Stimulated activated CD4-positive, alpha-beta T cell treated with anti-CD3 and anti-CD28 coated beads, Interleukin-15, amount 100 ng/mL, for 1 hour (primary cell): ENCODE data around the gene CES2.
"Not testable (repeated sequence)": the region's sequence is repeated elsewhere in the genome, so short reads cannot be mapped to it uniquely, and the experiment has no call there.

Source experiments
- DNase-seq, 2 donors: peaks; one replicate each; pipeline ENCODE4 v3.0.0-alpha.2; 2020; ENCODE audit warnings: low read depth in 1 of 2, low spot score in 1 of 2

The CES2 gene

GRCh38 chr16:66934138-66934838 lies 1.0 kb upstream of the CES2 start, which contains the start of gene CIAO2B:
TSS of gene CIAO2B (minus strand) at chr16:66934402. CDS start at chr16:66934364, 38 bp downstream.
- peak; percentile 75 to 86 for DNase-seq

- DNase-seq, result not testable (repeated sequence)
Measured at GRCh38 chr16:66934839-66935313, 440 bp upstream of the CES2 start.

- DNase-seq, result no peak
Measured at GRCh38 chr16:66936462-66936861, 1.1 kb downstream of the CES2 start.

- DNase-seq, result no peak
Measured at GRCh38 chr16:66936889-66937554, 1.7 kb downstream of the CES2 start.

GRCh38 chr16:66937725-66938337 lies 2.5 kb downstream of the CES2 start:
- DNase-seq, result no peak

- no peak for DNase-seq
Measured at GRCh38 chr16:66939366-66939765, 4.0 kb downstream of the CES2 start.

- DNase-seq, result no peak
Measured at GRCh38 chr16:66940236-66940635, 4.9 kb downstream of the CES2 start.

GRCh38 chr16:66942981-66943380 lies 7.7 kb downstream of the CES2 start:
- DNase-seq, result no peak

- DNase-seq, result no peak
Measured at GRCh38 chr16:66943426-66944053, 8.2 kb downstream of the CES2 start.

- DNase-seq, result no peak
Measured at GRCh38 chr16:66944054-66944441, 8.7 kb downstream of the CES2 start.

GRCh38 chr16:66944971-66945370 lies 9.7 kb downstream of the CES2 start:
- DNase-seq, result not testable (repeated sequence)

GRCh38 chr16:66945939-66946338 lies 10.6 kb downstream of the CES2 start:
- no peak for DNase-seq

GRCh38 chr16:66946541-66946940 lies 11.2 kb downstream of the CES2 start:
- no peak for DNase-seq

- DNase-seq, result no peak
Measured at GRCh38 chr16:66946974-66947301, 11.6 kb downstream of the CES2 start.

- DNase-seq, result peak; percentile 57 to 68
Measured at GRCh38 chr16:66947302-66948065, 12.2 kb downstream of the CES2 start.

- no peak for DNase-seq
Measured at GRCh38 chr16:66948134-66948836, 13.0 kb downstream of the CES2 start.

- DNase-seq, result no peak
Measured at GRCh38 chr16:66948837-66949225, 13.5 kb downstream of the CES2 start.

- no peak for DNase-seq
Measured at GRCh38 chr16:66949472-66949871, 14.2 kb downstream of the CES2 start.

GRCh38 chr16:66950437-66950836 lies 15.1 kb downstream of the CES2 start:
- no peak for DNase-seq

- no peak for DNase-seq
Measured at GRCh38 chr16:66950971-66951790, 15.9 kb downstream of the CES2 start.
